Parietal lobe (tissue), 2 donors: Measurements from ENCODE around the gene FOXO3B. TPM values are rescaled to one million over a fixed set of nuclear protein-coding genes. Genes with fewer than 3 reads are reported as not detected.

Experiments used
- small RNA-seq: library from RNA; depleted of rRNA; stranded (forward); fragments of <200 nt; gene quantifications from one replicate; pipeline ENCODE3, GENCODE V24; 2014; ENCODE audit warnings: low replicate concordance
- total RNA-seq: library from RNA; depleted of rRNA; stranded (reverse); fragments of >200 nt; gene quantifications from one replicate; pipeline ENCODE4 v1.2.3, GENCODE V29; 2014

The FOXO3B gene
- 33.2 TPM for total RNA-seq

DNA sequence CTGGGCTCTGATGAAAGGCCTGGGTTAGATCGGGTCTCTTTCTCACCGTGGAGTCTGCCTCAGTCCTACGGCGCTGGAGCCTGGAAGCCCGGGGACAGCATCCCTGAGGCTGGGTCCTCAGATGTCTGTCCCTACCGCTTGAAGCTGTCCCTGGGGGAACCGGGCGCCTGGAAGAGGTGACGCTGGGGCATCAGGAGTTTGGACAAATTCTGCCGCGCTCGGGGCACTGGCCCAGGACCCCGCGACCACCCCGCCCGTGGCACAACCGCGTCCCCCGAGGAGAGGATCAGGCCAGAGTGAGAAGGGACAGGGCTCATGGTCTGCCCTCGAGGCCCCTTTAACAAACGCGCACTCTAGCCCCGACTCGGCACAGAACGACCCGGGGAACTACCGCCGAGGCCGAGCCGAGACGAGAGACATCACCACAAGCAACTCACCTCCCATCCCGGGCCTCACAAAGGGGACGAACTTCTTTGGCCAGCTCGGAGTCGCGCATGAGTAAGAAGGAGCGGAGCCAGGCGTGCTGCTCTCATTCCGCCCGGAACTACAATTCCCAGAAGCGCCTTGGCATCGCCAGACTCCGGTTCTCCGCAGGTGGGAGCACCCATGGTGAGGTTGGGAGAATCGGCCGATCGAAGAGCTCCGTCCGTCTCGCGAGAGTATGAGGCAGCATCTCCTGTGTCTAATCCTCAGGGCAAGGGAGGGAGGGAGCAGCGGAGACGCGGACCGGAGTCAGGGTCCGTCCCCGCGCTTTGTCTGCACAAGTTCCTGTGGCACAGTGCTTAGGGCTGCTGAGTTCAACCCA, at the start of gene FOXO3B:
Gene FOXO3B (minus strand): TSS at position 548 of the 805 bp plus-strand sequence. CDS start 663 bp downstream, outside the sequence.

DNA sequence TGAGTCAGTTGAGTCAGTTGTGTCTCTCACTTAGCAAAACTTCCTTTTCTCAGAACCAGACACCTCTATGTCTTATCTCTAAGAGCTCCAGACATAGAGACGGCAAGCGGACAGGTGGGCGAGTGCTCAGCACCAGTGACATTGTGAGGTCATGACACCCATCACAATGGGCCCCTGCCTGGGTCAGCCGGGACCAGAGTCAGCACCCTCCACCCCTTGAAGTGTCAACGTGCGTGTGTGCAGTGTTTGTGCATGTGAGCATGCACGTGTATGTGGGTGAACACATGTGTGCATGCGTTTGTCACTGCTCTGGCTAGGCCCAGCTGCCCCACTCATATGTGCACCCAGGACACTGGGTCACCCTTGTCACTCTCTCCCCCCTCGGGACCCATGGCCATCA, 37.8 kb downstream of the FOXO3B start, which contains the start of gene TBC1D28:
Gene TBC1D28 (minus strand): TSS at position 101 of the 400 bp plus-strand sequence. CDS start 3,039 bp downstream, outside the sequence.

Small RNA genes lying within 50 kb of the gene (small RNA-seq; reads per million reads assigned to genes)
- gene AC026271.2: not detected
- gene AC026271.4: not detected

Other genes with a start within 250 kb of the FOXO3B start
- gene LGALS9C, start 205.5 kb downstream of the FOXO3B start, total RNA-seq: not detected
- 5.3 TPM for gene TBC1D28, start 37.9 kb downstream of the FOXO3B start, total RNA-seq
- 0.63 TPM for gene FBXW10, start 61.7 kb upstream of the FOXO3B start, total RNA-seq
- gene TVP23B, start 98.9 kb upstream of the FOXO3B start, total RNA-seq: 59.2 TPM
- gene PRPSAP2, start 175.8 kb upstream of the FOXO3B start, total RNA-seq: 125 TPM